Neutrophil (primary cell): ENCODE data around the gene SHC2.

Experiments
- H3K27ac ChIP-seq: fragments of 200-600 bp; sonication (generic); 2 replicates; pipeline ENCODE4 v1.5.1; 2016; ENCODE audit warnings: mild to moderate bottlenecking, moderate library complexity
- H3K27me3 ChIP-seq: fragments of 200-600 bp; sonication (generic); 2 replicates; pipeline ENCODE4 v1.6.0; 2016; ENCODE audit warnings: mild to moderate bottlenecking
- H3K36me3 ChIP-seq: fragments of 200-600 bp; sonication (generic); 2 replicates; pipeline ENCODE4 v1.5.1; 2017
- H3K4me1 ChIP-seq, 2 experiments: fragments of 200-600 bp in 1 of 2; sonication (generic) in 1 of 2; 1 replicate in 1 of 2; 2 replicates in 1 of 2; pipeline versions ENCODE4 v1.5.1 to v1.6.1; 2013 to 2016; ENCODE audit warnings: low read depth in 1 of 2, low read length in 1 of 2, mild to moderate bottlenecking in 1 of 2, moderate library complexity in 1 of 2; ENCODE audit not compliant: control insufficient read depth in 1 of 2, insufficient read depth in 1 of 2
- H3K4me3 ChIP-seq, 2 experiments: fragments of 200-600 bp in 1 of 2; sonication (generic) in 1 of 2; 1 replicate in 1 of 2; 2 replicates in 1 of 2; pipeline ENCODE4 v1.5.1; 2013 to 2016; ENCODE audit warnings: low read depth in 1 of 2, low read length in 1 of 2, mild to moderate bottlenecking in 1 of 2, moderate library complexity in 1 of 2
- H3K9me3 ChIP-seq: fragments of 200-600 bp; sonication (generic); 2 replicates; pipeline ENCODE4 v1.5.1; 2016
- CTCF ChIP-seq: fragments of 200-600 bp; sonication (generic); IDR thresholded peaks from 2 replicates; pipeline ENCODE4 v1.5.1; 2016; ENCODE audit warnings: antibody characterized with exemption

Gene SHC2

GRCh38 chr19:497491-497868, 36.6 kb upstream of the SHC2 start:
- Histone ChIP-seq H3K4me3 (peak overlapping the region; percentile 30 to 53), H3K4me1 (peaks cover 30 to 50% of the 10 kb centered on the region in 2 experiments), H3K36me3 (no peaks in the 10 kb centered on the region), H3K27ac (no peak overlapping the region), H3K27me3 (peaks cover 71% of the 10 kb centered on the region), H3K9me3 (no peaks in the 10 kb centered on the region)
- TF ChIP-seq CTCF: no peak

GRCh38 chr19:496986-497385, 36.2 kb upstream of the SHC2 start:
- Histone ChIP-seq H3K27ac (no peak overlapping the region), H3K27me3 (peaks cover 71% of the 10 kb centered on the region), H3K36me3 (no peaks in the 10 kb centered on the region), H3K4me1 (peaks cover 25 to 45% of the 10 kb centered on the region in 2 experiments), H3K4me3 (no peak overlapping the region), H3K9me3 (no peaks in the 10 kb centered on the region)
- no peak for TF ChIP-seq CTCF

- Histone ChIP-seq H3K36me3 (no peaks in the 10 kb centered on the region), H3K4me3 (peak within 1 kb of the TSS in 1 of 2 experiments; percentile 53), H3K9me3 (no peaks in the 10 kb centered on the region), H3K4me1 (peaks cover 17 to 37% of the 10 kb centered on the region in 2 experiments), H3K27ac (peak within 1 kb of the TSS; percentile 2), H3K27me3 (peaks cover 71% of the 10 kb centered on the region)
- TF ChIP-seq CTCF: no peak
Measured at GRCh38 chr19:496112-496665, 35.4 kb upstream of the SHC2 start, which contains the start of gene MADCAM1. MADCAM1 (plus strand) TSS chr19:496486; CDS start chr19:496500, 14 bp downstream.

- Histone ChIP-seq H3K9me3 (no peaks in the 10 kb centered on the region), H3K4me3 (no peak overlapping the region), H3K4me1 (peaks cover 13 to 32% of the 10 kb centered on the region in 2 experiments), H3K36me3 (no peaks in the 10 kb centered on the region), H3K27ac (peak overlapping the region; percentile 2), H3K27me3 (peaks cover 71% of the 10 kb centered on the region)
- TF ChIP-seq CTCF: peak; percentile 92
Measured at GRCh38 chr19:495402-496111, 34.7 kb upstream of the SHC2 start.

GRCh38 chr19:495081-495401, 34.2 kb upstream of the SHC2 start:
- TF ChIP-seq CTCF: no peak
- Histone ChIP-seq H3K27me3 (peaks cover 66% of the 10 kb centered on the region), H3K36me3 (no peaks in the 10 kb centered on the region), H3K27ac (peak overlapping the region; percentile 2), H3K4me3 (no peak overlapping the region), H3K9me3 (no peaks in the 10 kb centered on the region), H3K4me1 (peaks cover 13 to 37% of the 10 kb centered on the region in 2 experiments)
